ENCODE measurements around the gene ARPP21. TPM values are rescaled to one million over a fixed set of nuclear protein-coding genes. Genes with fewer than 3 reads are reported as not detected.

The ARPP21 gene
- polyA plus RNA-seq, 1 of the 3 experiments (the other 2 are of a cell fraction), result 1.6 TPM

GRCh38 chr3:35737080-35737479, 97.8 kb downstream of the ARPP21 start:
- DNase-seq, result no peak
- no peak overlapping the region for H2AFZ ChIP-seq (ENCODE audit: low read depth)
- H3K36me3 ChIP-seq (replicated peaks in 1 of 2; ENCODE audit: control insufficient read depth in 1 of 2, insufficient read depth in 2 of 2, low read length in 1 of 2), result no peaks in the 10 kb centered on the region
- WGBS (ENCODE audit: low lambda C conversion rate), result 78% methylated on average over 6 of the region's 6 CpGs
- POLR2A ChIA-PET, result no interaction called here
- no peaks in the 10 kb centered on the region for H3K79me2 ChIP-seq (ENCODE audit: insufficient read depth)
- H3K9ac ChIP-seq, result no peak overlapping the region
- CTCF ChIA-PET, result interaction anchor here (0.7 kb wide), 1 partner anchor 30 kb away, joined by 3 read pairs; no protein-coding TSS in a partner anchor
- no peaks in the 10 kb centered on the region; the same call in 1 of the 2 replicates for H4K20me1 ChIP-seq (ENCODE audit: insufficient read depth)
- no peak overlapping the region for H3K4me3 ChIP-seq (ENCODE audit: low read depth in 2 of 2, low read length in 1 of 2)
- H3K27ac ChIP-seq (ENCODE audit: low read depth in 2 of 2, low read length in 1 of 2), result no peak overlapping the region
- H3K4me1 ChIP-seq (ENCODE audit: control insufficient read depth in 1 of 2, insufficient read depth in 2 of 2, low read depth in 1 of 2, low read length in 1 of 2), result no peaks in the 10 kb centered on the region; a peak in 1 of 4 replicates
- no peaks in the 10 kb centered on the region for H3K27me3 ChIP-seq (ENCODE audit: insufficient read depth)
- TF ChIP-seq CTCF (IDR thresholded peaks at IDR 0.05) (no peak), EZH2phosphoT487 (IDR thresholded peaks at IDR 0.05; ENCODE audit: borderline replicate concordance, low read depth) (no peak)
- H3K9me2 ChIP-seq, result no peaks in the 10 kb centered on the region
- no peaks in the 10 kb centered on the region for H3K9me3 ChIP-seq
- H3K4me2 ChIP-seq, result no peak overlapping the region
- H3F3A ChIP-seq (replicated peaks; ENCODE audit: insufficient read depth), result no peaks in the 10 kb centered on the region

- TF ChIP-seq RCOR1 (IDR thresholded peaks at IDR 0.05; ENCODE audit: low read length), result no peak
- TF ChIP-seq SMC3 (IDR thresholded peaks at IDR 0.05; ENCODE audit: low read depth, low read length), result no peak
- TF ChIP-seq JUND (IDR thresholded peaks at IDR 0.05), result no peak
- TF ChIP-seq USF2 (IDR thresholded peaks at IDR 0.05; ENCODE audit: borderline replicate concordance, low read depth, low read length), result no peak
- TF ChIP-seq PBX3 (IDR thresholded peaks at IDR 0.05), result no peak
- TF ChIP-seq CTCF (IDR thresholded peaks at IDR 0.05), result no peak
- TF ChIP-seq MXI1 (IDR thresholded peaks at IDR 0.05; ENCODE audit: low read depth, low read length), result no peak
- TF ChIP-seq YY1 (IDR thresholded peaks at IDR 0.05; ENCODE audit: low read depth), result no peak
- Histone ChIP-seq H2AFZ (ENCODE audit: low read depth) (no peak overlapping the region), H3K27ac (ENCODE audit: low read depth in 2 of 2, low read length in 1 of 2) (no peak overlapping the region), H3K4me2 (no peak overlapping the region), H3K9ac (no peak overlapping the region), H3K9me2 (no peaks in the 10 kb centered on the region), H3K27me3 (ENCODE audit: insufficient read depth) (no peaks in the 10 kb centered on the region), H3K4me3 (ENCODE audit: low read depth in 2 of 2, low read length in 1 of 2) (no peak overlapping the region), H3K9me3 (no peaks in the 10 kb centered on the region), H4K20me1 (ENCODE audit: insufficient read depth) (no peaks in the 10 kb centered on the region; the same call in 1 of the 2 replicates), H3K79me2 (ENCODE audit: insufficient read depth) (no peaks in the 10 kb centered on the region), H3K4me1 (ENCODE audit: control insufficient read depth in 1 of 2, insufficient read depth in 2 of 2, low read depth in 1 of 2, low read length in 1 of 2) (no peaks in the 10 kb centered on the region; a peak in 1 of 4 replicates), H3K36me3 (replicated peaks in 1 of 2; ENCODE audit: control insufficient read depth in 1 of 2, insufficient read depth in 2 of 2, low read length in 1 of 2) (no peaks in the 10 kb centered on the region), H3F3A (replicated peaks; ENCODE audit: insufficient read depth) (no peaks in the 10 kb centered on the region)
- POLR2A ChIA-PET, result no interaction called here
- CTCF ChIA-PET, result no interaction called here
- no peak for DNase-seq
- WGBS (ENCODE audit: low lambda C conversion rate), result 94% methylated on average over 4 of the region's 4 CpGs
Measured at GRCh38 chr3:35737527-35737926, 98.2 kb downstream of the ARPP21 start.

Data from SK-N-SH (cell line).